Testis (tissue), 2 donors: ENCODE data around the gene LRRC56.

ENCODE experiments used
- POLR2A ChIP-seq: fragments of 450-650 bp; IDR thresholded peaks from one replicate; pipeline ENCODE4 v1.6.1; 2017; ENCODE audit warnings: antibody characterized with exemption, mild to moderate bottlenecking, moderate library complexity
- TF ChIP-seq, protein P1 (sequence below), 3 experiments: fragments of 450-650 bp in 2 of 3; fragments of 200-600 bp in 1 of 3; sonication (generic) in 1 of 3; IDR thresholded peaks; one replicate each; pipeline ENCODE4 v1.5.1; 2016 to 2019; ENCODE audit warnings: antibody characterized with exemption in 3 of 3, mild to moderate bottlenecking in 2 of 3, moderate library complexity in 1 of 3

DNA sequence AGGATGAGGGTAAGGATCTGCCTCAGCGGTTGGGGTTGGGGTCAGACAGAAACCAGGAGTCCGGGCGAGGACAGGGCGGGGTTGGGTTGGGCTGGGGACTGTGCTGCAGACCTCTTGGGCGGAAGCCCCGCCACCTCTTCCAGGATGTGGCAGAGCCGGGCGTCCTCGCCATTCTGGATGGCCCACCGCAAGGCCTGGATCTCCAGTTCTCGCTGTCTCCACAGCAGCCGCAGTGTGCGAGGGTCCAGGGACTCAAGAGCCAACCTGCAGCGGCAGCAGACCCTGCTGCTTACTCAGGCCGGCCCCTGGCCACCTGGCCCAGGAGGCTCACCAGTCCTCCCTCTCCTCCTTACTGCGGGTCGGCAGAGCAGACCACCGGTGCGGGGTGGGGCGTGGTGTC lies 21.2 kb downstream of the LRRC56 start:
- TF ChIP-seq POLR2A = no peak
- TF ChIP-seq, protein P1, sequence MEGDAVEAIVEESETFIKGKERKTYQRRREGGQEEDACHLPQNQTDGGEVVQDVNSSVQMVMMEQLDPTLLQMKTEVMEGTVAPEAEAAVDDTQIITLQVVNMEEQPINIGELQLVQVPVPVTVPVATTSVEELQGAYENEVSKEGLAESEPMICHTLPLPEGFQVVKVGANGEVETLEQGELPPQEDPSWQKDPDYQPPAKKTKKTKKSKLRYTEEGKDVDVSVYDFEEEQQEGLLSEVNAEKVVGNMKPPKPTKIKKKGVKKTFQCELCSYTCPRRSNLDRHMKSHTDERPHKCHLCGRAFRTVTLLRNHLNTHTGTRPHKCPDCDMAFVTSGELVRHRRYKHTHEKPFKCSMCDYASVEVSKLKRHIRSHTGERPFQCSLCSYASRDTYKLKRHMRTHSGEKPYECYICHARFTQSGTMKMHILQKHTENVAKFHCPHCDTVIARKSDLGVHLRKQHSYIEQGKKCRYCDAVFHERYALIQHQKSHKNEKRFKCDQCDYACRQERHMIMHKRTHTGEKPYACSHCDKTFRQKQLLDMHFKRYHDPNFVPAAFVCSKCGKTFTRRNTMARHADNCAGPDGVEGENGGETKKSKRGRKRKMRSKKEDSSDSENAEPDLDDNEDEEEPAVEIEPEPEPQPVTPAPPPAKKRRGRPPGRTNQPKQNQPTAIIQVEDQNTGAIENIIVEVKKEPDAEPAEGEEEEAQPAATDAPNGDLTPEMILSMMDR (IDR thresholded peaks at IDR 0.05) = no peak
